Ascending aorta (tissue), 2 donors: Measurements from ENCODE around the gene FST. TPM values are rescaled to one million over a fixed set of nuclear protein-coding genes. Genes with fewer than 3 reads are reported as not detected.
A peak's percentile ranks its signal among the peaks of the same experiment; 100 is the strongest.

Experiments used
- DNase-seq, 2 donors: peaks; one replicate each; pipeline ENCODE4 v3.0.0-alpha.2; 2019; ENCODE audit warnings: low spot score in 2 of 2
- H3K27ac ChIP-seq, 2 donors: fragments of 200-600 bp; sonication (generic); one replicate each; pipeline ENCODE4 v1.5.1; 2016 to 2017; ENCODE audit warnings: mild to moderate bottlenecking in 1 of 2
- H3K27me3 ChIP-seq: fragments of 200-600 bp; sonication (generic); one replicate; pipeline ENCODE4 v1.5.1; 2017
- H3K36me3 ChIP-seq, 2 donors: fragments of 200-600 bp; sonication (generic); one replicate each; pipeline ENCODE4 v1.5.1; 2016
- H3K4me1 ChIP-seq, 2 donors: fragments of 200-600 bp; sonication (generic); one replicate each; pipeline ENCODE4 v1.5.1; 2016 to 2017; ENCODE audit warnings: mild to moderate bottlenecking in 1 of 2
- H3K4me3 ChIP-seq, 2 donors: fragments of 200-600 bp; sonication (generic); one replicate each; pipeline ENCODE4 v1.5.1; 2016 to 2017; ENCODE audit warnings: mild to moderate bottlenecking in 1 of 2
- H3K9me3 ChIP-seq, 2 donors: fragments of 200-600 bp; sonication (generic); one replicate each; pipeline ENCODE4 v1.5.1; 2016
- intact Hi-C: fragments of 100-400 bp; cut with DNase I; formaldehyde crosslinking; loops from one replicate; pipeline ENCODE4 v1.15.1; 2023
- total RNA-seq: library from RNA; depleted of rRNA; stranded (reverse); fragments of >200 nt; gene quantifications from one replicate; pipeline ENCODE4 v1.1.0, GENCODE V29; 2016
- TF ChIP-seq, protein P1 (sequence below), 3 experiments: fragments of 200-600 bp in 2 of 3; fragments of 450-650 bp in 1 of 3; sonication (generic) in 2 of 3; IDR thresholded peaks; one replicate each; pipeline ENCODE4 v1.5.1; 2016 to 2019; ENCODE audit warnings: antibody characterized with exemption in 3 of 3, mild to moderate bottlenecking in 1 of 3, moderate library complexity in 1 of 3

FST gene
- total RNA-seq, 1 donor from 2014 or later: 0.21 TPM

DNA sequence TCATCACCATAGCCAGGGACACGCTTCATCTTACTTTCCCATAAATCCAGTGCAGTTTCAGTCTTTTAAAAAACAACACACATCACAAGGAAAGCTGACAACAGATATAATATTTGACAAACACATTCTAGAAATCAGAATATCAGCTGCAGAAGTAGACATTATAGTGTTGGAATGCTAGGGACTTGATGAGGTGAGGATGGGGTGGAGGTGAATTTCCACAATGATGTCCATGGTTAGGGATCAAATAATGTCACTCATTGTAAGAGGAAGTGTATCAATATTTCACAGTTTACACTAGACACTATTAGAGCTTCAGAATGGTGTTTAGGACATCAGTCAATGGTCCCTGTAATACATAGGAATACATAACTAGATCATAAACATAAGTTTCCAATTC, 7.0 kb downstream of the FST start:
- peaks cover 0 to 13% of the 10 kb centered on the region in 2 donors for H3K4me1 ChIP-seq
- no peaks in the 10 kb centered on the region for H3K9me3 ChIP-seq
- H3K4me3 ChIP-seq: no peak overlapping the region
- H3K27ac ChIP-seq: no peak overlapping the region
- intact Hi-C loops: loop anchor here (10.0 kb wide), 1 partner anchor 703 kb away; the partner anchor contains the start of genes ITGA1 and PELO
- no peak for DNase-seq
- TF ChIP-seq, protein P1, sequence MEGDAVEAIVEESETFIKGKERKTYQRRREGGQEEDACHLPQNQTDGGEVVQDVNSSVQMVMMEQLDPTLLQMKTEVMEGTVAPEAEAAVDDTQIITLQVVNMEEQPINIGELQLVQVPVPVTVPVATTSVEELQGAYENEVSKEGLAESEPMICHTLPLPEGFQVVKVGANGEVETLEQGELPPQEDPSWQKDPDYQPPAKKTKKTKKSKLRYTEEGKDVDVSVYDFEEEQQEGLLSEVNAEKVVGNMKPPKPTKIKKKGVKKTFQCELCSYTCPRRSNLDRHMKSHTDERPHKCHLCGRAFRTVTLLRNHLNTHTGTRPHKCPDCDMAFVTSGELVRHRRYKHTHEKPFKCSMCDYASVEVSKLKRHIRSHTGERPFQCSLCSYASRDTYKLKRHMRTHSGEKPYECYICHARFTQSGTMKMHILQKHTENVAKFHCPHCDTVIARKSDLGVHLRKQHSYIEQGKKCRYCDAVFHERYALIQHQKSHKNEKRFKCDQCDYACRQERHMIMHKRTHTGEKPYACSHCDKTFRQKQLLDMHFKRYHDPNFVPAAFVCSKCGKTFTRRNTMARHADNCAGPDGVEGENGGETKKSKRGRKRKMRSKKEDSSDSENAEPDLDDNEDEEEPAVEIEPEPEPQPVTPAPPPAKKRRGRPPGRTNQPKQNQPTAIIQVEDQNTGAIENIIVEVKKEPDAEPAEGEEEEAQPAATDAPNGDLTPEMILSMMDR (IDR thresholded peaks at IDR 0.05): no peak
- H3K36me3 ChIP-seq: no peaks in the 10 kb centered on the region
- no peaks in the 10 kb centered on the region for H3K27me3 ChIP-seq

DNA sequence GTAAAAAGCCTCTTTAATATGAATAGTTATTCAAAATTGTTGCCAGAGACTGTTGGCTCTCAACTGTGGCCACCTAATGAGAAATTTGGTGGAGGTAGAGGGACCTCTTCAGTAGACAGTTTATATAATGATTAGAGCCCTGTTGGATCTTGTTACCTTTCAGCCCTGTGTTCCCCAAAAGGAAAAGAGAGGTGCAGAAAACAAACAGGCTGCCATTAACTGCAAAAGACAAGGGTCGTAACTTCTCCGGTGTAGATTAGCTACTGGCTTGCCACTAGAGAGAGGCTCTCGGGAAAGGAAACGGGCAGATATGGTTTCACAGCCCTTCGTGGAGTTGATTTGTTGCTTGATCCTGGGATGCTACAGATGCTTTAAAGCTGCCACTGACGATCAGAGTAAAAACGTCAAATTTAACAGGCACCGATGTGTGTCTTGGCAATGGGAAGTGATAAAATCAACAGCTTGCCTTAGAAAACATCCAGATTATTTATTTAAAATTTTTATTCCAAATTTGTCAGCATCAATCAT, 7.8 kb downstream of the FST start:
- intact Hi-C loops: loop anchor here (10.0 kb wide), 1 partner anchor 703 kb away; the partner anchor contains the start of genes ITGA1 and PELO

DNA sequence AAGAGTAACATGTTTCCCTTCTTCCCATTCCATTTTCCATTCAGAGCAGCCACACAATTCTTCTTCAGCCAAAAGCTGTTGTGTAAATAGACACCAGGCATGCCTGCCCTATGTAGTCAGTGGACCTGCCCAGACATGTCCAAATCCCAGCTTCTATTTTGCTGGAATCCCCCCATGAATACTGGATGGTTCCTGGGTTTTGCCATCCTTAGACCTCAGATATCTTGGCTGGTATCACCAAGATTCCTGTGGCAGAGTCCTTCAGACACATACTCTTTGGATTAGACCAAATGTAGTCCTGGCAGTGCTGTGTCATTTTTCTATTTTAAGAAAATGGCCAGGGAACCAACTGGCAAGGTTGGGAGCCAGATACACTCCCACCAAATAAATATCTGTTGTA, 10.3 kb downstream of the FST start:
- Histone ChIP-seq H3K27me3 (no peaks in the 10 kb centered on the region), H3K27ac (peak overlapping the region in 1 of 2 donors; percentile 43), H3K4me3 (no peak overlapping the region), H3K9me3 (no peaks in the 10 kb centered on the region), H3K36me3 (no peaks in the 10 kb centered on the region), H3K4me1 (peaks cover 0 to 8% of the 10 kb centered on the region in 2 donors)
- intact Hi-C loops: no loop called here
- TF ChIP-seq, protein P1 (IDR thresholded peaks at IDR 0.05): no peak
- no peak for DNase-seq

More for the DNA sequence above, 7.8 kb downstream of the FST start:
- H3K27me3 ChIP-seq: no peaks in the 10 kb centered on the region
- no peaks in the 10 kb centered on the region for H3K36me3 ChIP-seq
- TF ChIP-seq, protein P1 (IDR thresholded peaks at IDR 0.05): no peak
- no peak overlapping the region for H3K27ac ChIP-seq
- no peak overlapping the region for H3K4me3 ChIP-seq
- no peak for DNase-seq
- H3K9me3 ChIP-seq: no peaks in the 10 kb centered on the region
- peaks cover 0 to 9% of the 10 kb centered on the region in 2 donors for H3K4me1 ChIP-seq

DNA sequence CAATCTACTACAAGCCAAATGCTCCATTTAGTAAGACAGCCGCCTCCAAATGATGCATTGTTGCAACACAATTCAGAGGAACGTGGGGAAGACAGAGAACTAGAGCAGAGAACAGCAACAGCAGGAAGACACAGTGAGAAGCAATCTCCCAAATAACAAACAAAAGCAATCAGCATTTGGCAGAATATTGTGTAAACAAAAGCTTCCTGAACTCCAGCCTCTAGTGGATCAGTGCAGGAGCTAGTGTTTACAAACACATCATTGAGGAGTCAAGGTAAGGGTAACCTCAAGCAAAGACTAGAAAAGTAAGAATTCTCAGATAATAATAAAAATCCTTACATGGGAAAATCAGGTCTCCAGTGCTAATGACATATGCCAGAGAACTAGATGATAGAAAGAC, 20.6 kb downstream of the FST start:
- H3K9me3 ChIP-seq: no peaks in the 10 kb centered on the region
- no peak overlapping the region for H3K4me3 ChIP-seq
- DNase-seq: no peak
- H3K36me3 ChIP-seq: no peaks in the 10 kb centered on the region
- intact Hi-C loops: no loop called here
- no peaks in the 10 kb centered on the region for H3K4me1 ChIP-seq
- no peak overlapping the region for H3K27ac ChIP-seq
- H3K27me3 ChIP-seq: no peaks in the 10 kb centered on the region
- TF ChIP-seq, protein P1 (IDR thresholded peaks at IDR 0.05): no peak

DNA sequence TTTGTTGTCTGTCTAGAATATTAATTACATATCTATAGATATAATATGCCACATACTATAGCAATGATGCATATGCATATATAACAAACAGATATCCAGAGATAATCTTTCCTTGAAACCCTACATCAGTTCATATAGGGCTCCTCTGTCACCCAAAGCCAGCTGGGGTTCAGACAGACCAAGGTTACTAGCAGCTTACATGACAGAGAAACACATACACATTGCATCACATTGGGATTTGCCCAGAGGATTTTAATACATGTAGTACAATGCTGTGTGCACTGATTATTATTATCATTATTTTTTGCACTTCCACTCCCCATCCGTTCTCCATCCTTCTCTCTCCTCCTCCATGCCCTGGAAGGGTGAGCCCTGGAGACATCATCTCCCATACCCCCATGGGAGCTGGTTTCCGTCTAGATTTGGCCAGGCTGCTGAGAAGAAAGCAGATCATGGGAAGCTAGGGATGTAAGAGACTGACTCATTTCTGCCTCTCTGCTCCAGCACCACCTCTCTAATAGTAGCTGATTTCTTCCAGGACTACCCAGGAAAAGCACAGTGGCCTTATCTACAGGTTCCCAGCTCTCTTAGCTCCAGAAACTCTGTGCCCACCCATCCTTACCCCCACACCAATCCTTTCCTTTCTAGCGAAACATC, 23.3 kb downstream of the FST start:
- H3K4me3 ChIP-seq: no peak overlapping the region
- no peaks in the 10 kb centered on the region for H3K4me1 ChIP-seq
- H3K27ac ChIP-seq: no peak overlapping the region
- intact Hi-C loops: no loop called here
- H3K9me3 ChIP-seq: no peaks in the 10 kb centered on the region
- TF ChIP-seq, protein P1 (IDR thresholded peaks at IDR 0.05): no peak
- no peaks in the 10 kb centered on the region for H3K27me3 ChIP-seq
- no peaks in the 10 kb centered on the region for H3K36me3 ChIP-seq
- DNase-seq: no peak
